WTC11 (cell line): ENCODE measurements around the gene HHAT. TPM values are rescaled to one million over a fixed set of nuclear protein-coding genes. Genes with fewer than 3 reads are reported as not detected.

Experiments
- ATAC-seq: fragments of 200-7000 bp; cut with Tn5 transposase; 2 replicates; pipeline ENCODE4 v1.10.0; 2021; ENCODE audit warnings: mild to moderate bottlenecking, moderate library complexity
- CTCF ChIA-PET: fragments of 300-600 bp; sonication (Branson Sonifier 250); formaldehyde crosslinking; loops from one replicate; lab custom pipeline; 2021; ENCODE audit warnings: antibody characterized with exemption; lab: Charles Lee
- POLR2A ChIA-PET: fragments of 350-600 bp; sonication (Branson Sonifier 250); formaldehyde crosslinking; loops from one replicate; lab custom pipeline; 2021; ENCODE audit warnings: antibody characterized with exemption; lab: Charles Lee
- DNase-seq: peaks from one replicate; pipeline ENCODE4 v3.0.0; 2021; ENCODE audit warnings: low spot score
- H3K27ac Mint-ChIP-seq: 2 replicates; pipeline ENCODE4 v1.8.0; 2021; ENCODE audit warnings: mixed read lengths
- H3K27me3 Mint-ChIP-seq: 2 replicates; pipeline ENCODE4 v1.8.0; 2021; ENCODE audit warnings: low read depth, mild to moderate bottlenecking, moderate library complexity, mixed read lengths
- H3K36me3 Mint-ChIP-seq: 2 replicates; pipeline ENCODE4 v1.8.0; 2021; ENCODE audit warnings: mixed read lengths
- H3K4me1 Mint-ChIP-seq: 2 replicates; pipeline ENCODE4 v1.8.0; 2022; ENCODE audit warnings: mixed read lengths
- H3K4me3 Mint-ChIP-seq: 2 replicates; pipeline ENCODE4 v1.8.0; 2021; ENCODE audit warnings: mild to moderate bottlenecking, moderate library complexity, mixed read lengths
- H3K9me3 Mint-ChIP-seq: 2 replicates; pipeline ENCODE4 v1.8.0; 2021; ENCODE audit warnings: mixed read lengths
- CREB1 ChIP-seq: sonication (generic); formaldehyde crosslinking; IDR thresholded peaks from 2 replicates; pipeline ENCODE4 v1.8.0; 2023; ENCODE audit warnings: mild to moderate bottlenecking, missing genetic modification reagents
- ELF4 ChIP-seq: sonication (generic); formaldehyde crosslinking; IDR thresholded peaks from 2 replicates; pipeline ENCODE4 v1.8.1; 2022; ENCODE audit warnings: low read depth, mild to moderate bottlenecking, moderate library complexity, missing genetic modification reagents
- GABPB1 ChIP-seq: sonication (generic); formaldehyde crosslinking; IDR thresholded peaks from 2 replicates; pipeline ENCODE4 v1.8.1; 2023; ENCODE audit warnings: mild to moderate bottlenecking, missing genetic modification reagents
- GRHL2 ChIP-seq: fragments of 250-450 bp; sonication (Bioruptor Pico); IDR thresholded peaks from 2 replicates; pipeline ENCODE4 v1.8.0; 2022; ENCODE audit warnings: mild to moderate bottlenecking, moderate library complexity; ENCODE audit not compliant: insufficient replicate concordance, severe bottlenecking
- HMGA2 ChIP-seq: fragments of 250-450 bp; sonication (Bioruptor Pico); IDR thresholded peaks from 2 replicates; pipeline ENCODE4 v1.4.0; 2021; ENCODE audit warnings: mild to moderate bottlenecking, moderate library complexity
- KAT7 ChIP-seq: sonication (generic); formaldehyde crosslinking; IDR thresholded peaks from 2 replicates; pipeline ENCODE4 v1.8.1; 2023; ENCODE audit warnings: missing genetic modification reagents, mild to moderate bottlenecking, borderline replicate concordance
- MAX ChIP-seq: sonication (generic); formaldehyde crosslinking; IDR thresholded peaks from 2 replicates; pipeline ENCODE4 v1.8.0; 2022; ENCODE audit warnings: mild to moderate bottlenecking, missing genetic modification reagents
- NFE2L1 ChIP-seq: sonication (generic); formaldehyde crosslinking; IDR thresholded peaks from 2 replicates; pipeline ENCODE4 v1.8.1; 2023; ENCODE audit warnings: missing genetic modification reagents
- NR1H2 ChIP-seq: sonication (generic); formaldehyde crosslinking; IDR thresholded peaks from 2 replicates; pipeline ENCODE4 v1.9.0; 2021; ENCODE audit warnings: mild to moderate bottlenecking, moderate library complexity, missing genetic modification reagents
- RELA ChIP-seq: sonication (generic); formaldehyde crosslinking; IDR thresholded peaks from 2 replicates; pipeline ENCODE4 v1.8.1; 2022; ENCODE audit warnings: missing genetic modification reagents, mild to moderate bottlenecking, borderline replicate concordance
- SMAD4 ChIP-seq: sonication (generic); formaldehyde crosslinking; IDR thresholded peaks from 2 replicates; pipeline ENCODE4 v1.8.0; 2022; ENCODE audit warnings: mild to moderate bottlenecking, missing genetic modification reagents
- SOX15 ChIP-seq: fragments of 250-450 bp; sonication (Bioruptor Pico); IDR thresholded peaks from 2 replicates; pipeline ENCODE4 v1.9.0; 2021; ENCODE audit warnings: mild to moderate bottlenecking
- ZNF232 ChIP-seq: sonication (generic); formaldehyde crosslinking; IDR thresholded peaks from 2 replicates; pipeline ENCODE4 v1.8.0; 2022; ENCODE audit warnings: mild to moderate bottlenecking, missing genetic modification reagents
- ZNF396 ChIP-seq: fragments of 250-450 bp; sonication (Bioruptor Pico); IDR thresholded peaks from 2 replicates; pipeline ENCODE4 v1.8.0; 2021; ENCODE audit warnings: mild to moderate bottlenecking, moderate library complexity, borderline replicate concordance
- ZNF512 ChIP-seq: sonication (generic); formaldehyde crosslinking; IDR thresholded peaks from 2 replicates; pipeline ENCODE4 v1.8.1; 2022; ENCODE audit warnings: missing genetic modification reagents, borderline replicate concordance
- total RNA-seq: library from RNA; stranded (reverse); gene quantifications from 3 replicates; pipeline ENCODE4 v1.2.3, GENCODE V29; 2021
- TF ChIP-seq, protein P1 (sequence below): fragments of 200-600 bp; IDR thresholded peaks from 2 replicates; pipeline ENCODE4 v1.8.0; 2022; ENCODE audit warnings: antibody characterized with exemption
- TF ChIP-seq, protein P2 (sequence below): sonication (generic); formaldehyde crosslinking; IDR thresholded peaks from 2 replicates; pipeline ENCODE4 v1.8.1; 2023; ENCODE audit warnings: mild to moderate bottlenecking, moderate library complexity, missing genetic modification reagents
- TF ChIP-seq, protein P3 (sequence below): fragments of 250-450 bp; sonication (Bioruptor Pico); IDR thresholded peaks from 2 replicates; pipeline ENCODE4 v1.9.0; 2021; ENCODE audit warnings: mild to moderate bottlenecking

HHAT gene
- total RNA-seq, 1 experiment from 2014 or later = 0.39 TPM

GRCh38 chr1:210456731-210457255, 128.1 kb downstream of the HHAT start:
- no peak for ATAC-seq
- no peaks in the 10 kb centered on the region for H3K27me3 Mint-ChIP-seq
- CTCF ChIA-PET = interaction anchor here (1.1 kb wide), 1 partner anchor 9 kb away, joined by 3 read pairs; no protein-coding TSS in a partner anchor
- H3K4me3 Mint-ChIP-seq = no peak overlapping the region
- H3K36me3 Mint-ChIP-seq = no peaks in the 10 kb centered on the region
- no peak overlapping the region for H3K27ac Mint-ChIP-seq
- TF ChIP-seq ZNF512 (CRISPR knock-in tag) (no peak), SMAD4 (CRISPR knock-in tag) (no peak), RELA (no peak), SOX15 (CRISPR knock-in tag) (no peak), MAX (no peak), ELF4 (CRISPR knock-in tag) (no peak), GABPB1 (CRISPR knock-in tag) (no peak), NFE2L1 (CRISPR knock-in tag) (no peak), HMGA2 (no peak), ZNF232 (CRISPR knock-in tag) (no peak), ZNF396 (no peak), GRHL2 (CRISPR knock-in tag) (no peak), KAT7 (CRISPR knock-in tag) (no peak)
- TF ChIP-seq, protein P1, sequence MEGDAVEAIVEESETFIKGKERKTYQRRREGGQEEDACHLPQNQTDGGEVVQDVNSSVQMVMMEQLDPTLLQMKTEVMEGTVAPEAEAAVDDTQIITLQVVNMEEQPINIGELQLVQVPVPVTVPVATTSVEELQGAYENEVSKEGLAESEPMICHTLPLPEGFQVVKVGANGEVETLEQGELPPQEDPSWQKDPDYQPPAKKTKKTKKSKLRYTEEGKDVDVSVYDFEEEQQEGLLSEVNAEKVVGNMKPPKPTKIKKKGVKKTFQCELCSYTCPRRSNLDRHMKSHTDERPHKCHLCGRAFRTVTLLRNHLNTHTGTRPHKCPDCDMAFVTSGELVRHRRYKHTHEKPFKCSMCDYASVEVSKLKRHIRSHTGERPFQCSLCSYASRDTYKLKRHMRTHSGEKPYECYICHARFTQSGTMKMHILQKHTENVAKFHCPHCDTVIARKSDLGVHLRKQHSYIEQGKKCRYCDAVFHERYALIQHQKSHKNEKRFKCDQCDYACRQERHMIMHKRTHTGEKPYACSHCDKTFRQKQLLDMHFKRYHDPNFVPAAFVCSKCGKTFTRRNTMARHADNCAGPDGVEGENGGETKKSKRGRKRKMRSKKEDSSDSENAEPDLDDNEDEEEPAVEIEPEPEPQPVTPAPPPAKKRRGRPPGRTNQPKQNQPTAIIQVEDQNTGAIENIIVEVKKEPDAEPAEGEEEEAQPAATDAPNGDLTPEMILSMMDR = no peak
- TF ChIP-seq, protein P2, sequence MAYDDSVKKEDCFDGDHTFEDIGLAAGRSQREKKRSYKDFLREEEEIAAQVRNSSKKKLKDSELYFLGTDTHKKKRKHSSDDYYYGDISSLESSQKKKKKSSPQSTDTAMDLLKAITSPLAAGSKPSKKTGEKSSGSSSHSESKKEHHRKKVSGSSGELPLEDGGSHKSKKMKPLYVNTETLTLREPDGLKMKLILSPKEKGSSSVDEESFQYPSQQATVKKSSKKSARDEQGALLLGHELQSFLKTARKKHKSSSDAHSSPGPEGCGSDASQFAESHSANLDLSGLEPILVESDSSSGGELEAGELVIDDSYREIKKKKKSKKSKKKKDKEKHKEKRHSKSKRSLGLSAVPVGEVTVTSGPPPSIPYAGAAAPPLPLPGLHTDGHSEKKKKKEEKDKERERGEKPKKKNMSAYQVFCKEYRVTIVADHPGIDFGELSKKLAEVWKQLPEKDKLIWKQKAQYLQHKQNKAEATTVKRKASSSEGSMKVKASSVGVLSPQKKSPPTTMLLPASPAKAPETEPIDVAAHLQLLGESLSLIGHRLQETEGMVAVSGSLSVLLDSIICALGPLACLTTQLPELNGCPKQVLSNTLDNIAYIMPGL = no peak
- TF ChIP-seq, protein P3, sequence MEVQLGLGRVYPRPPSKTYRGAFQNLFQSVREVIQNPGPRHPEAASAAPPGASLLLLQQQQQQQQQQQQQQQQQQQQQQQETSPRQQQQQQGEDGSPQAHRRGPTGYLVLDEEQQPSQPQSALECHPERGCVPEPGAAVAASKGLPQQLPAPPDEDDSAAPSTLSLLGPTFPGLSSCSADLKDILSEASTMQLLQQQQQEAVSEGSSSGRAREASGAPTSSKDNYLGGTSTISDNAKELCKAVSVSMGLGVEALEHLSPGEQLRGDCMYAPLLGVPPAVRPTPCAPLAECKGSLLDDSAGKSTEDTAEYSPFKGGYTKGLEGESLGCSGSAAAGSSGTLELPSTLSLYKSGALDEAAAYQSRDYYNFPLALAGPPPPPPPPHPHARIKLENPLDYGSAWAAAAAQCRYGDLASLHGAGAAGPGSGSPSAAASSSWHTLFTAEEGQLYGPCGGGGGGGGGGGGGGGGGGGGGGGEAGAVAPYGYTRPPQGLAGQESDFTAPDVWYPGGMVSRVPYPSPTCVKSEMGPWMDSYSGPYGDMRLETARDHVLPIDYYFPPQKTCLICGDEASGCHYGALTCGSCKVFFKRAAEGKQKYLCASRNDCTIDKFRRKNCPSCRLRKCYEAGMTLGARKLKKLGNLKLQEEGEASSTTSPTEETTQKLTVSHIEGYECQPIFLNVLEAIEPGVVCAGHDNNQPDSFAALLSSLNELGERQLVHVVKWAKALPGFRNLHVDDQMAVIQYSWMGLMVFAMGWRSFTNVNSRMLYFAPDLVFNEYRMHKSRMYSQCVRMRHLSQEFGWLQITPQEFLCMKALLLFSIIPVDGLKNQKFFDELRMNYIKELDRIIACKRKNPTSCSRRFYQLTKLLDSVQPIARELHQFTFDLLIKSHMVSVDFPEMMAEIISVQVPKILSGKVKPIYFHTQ (CRISPR knock-in tag) = no peak
- TF ChIP-seq, all 79 proteins: peak for 0
- POLR2A ChIA-PET = no interaction called here
- DNase-seq = no peak
- Mint-ChIP-seq H3K9me3 (peaks cover 6% of the 10 kb centered on the region; the same call in 1 of the 2 replicates), H3K4me1 (peaks cover 11% of the 10 kb centered on the region)

DNA sequence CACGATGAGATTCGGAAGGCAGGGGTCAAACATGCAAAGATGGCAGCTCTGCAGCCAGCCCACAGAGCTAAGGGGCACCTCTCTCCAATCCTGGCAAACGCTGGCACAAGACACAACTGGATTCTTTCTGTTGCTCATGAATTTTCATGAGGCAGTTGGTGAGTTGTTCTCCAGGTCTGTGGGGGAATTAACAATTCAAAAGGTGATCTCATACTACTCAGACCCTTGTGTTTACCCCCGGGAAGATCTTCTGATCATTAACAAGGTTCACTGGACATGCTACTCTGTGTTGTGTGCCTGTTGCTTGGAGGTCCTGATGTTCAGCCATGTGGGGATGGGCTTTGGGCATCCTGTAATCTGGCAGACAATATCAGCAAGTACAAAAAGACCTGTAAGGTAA, 128.9 kb downstream of the HHAT start:
- ATAC-seq = peak; percentile 24; the same call in 1 of the 2 replicates
- Mint-ChIP-seq H3K4me3 (no peak overlapping the region), H3K27ac (no peak overlapping the region), H3K36me3 (no peaks in the 10 kb centered on the region), H3K4me1 (peaks cover 11% of the 10 kb centered on the region), H3K9me3 (peaks cover 6% of the 10 kb centered on the region; the same call in 1 of the 2 replicates), H3K27me3 (no peaks in the 10 kb centered on the region)
- POLR2A ChIA-PET = no interaction called here
- no peak for DNase-seq
- CTCF ChIA-PET = no interaction called here
- TF ChIP-seq NR1H2 (CRISPR knock-in tag) (no peak), CREB1 (CRISPR knock-in tag) (no peak), SOX15 (CRISPR knock-in tag) (no peak), KAT7 (CRISPR knock-in tag) (no peak)
